B cell (primary cell): ENCODE results near the gene NPAS4.

Experiments used
- EZH2 ChIP-seq: IDR thresholded peaks from 2 replicates; pipeline ENCODE4 v1.6.1; 2012; ENCODE audit warnings: borderline replicate concordance, low read depth, mild to moderate bottlenecking, moderate library complexity, low read length; ENCODE audit not compliant: insufficient read depth, poor library complexity, severe bottlenecking
- TF ChIP-seq, protein P1 (sequence below): fragments of 200-600 bp; IDR thresholded peaks from one replicate; pipeline ENCODE4 v1.8.0; 2022; ENCODE audit warnings: antibody characterized with exemption, mild to moderate bottlenecking

GRCh38 chr11:66415423-66415822 lies 5.4 kb upstream of the NPAS4 start:
- TF ChIP-seq, protein P1, sequence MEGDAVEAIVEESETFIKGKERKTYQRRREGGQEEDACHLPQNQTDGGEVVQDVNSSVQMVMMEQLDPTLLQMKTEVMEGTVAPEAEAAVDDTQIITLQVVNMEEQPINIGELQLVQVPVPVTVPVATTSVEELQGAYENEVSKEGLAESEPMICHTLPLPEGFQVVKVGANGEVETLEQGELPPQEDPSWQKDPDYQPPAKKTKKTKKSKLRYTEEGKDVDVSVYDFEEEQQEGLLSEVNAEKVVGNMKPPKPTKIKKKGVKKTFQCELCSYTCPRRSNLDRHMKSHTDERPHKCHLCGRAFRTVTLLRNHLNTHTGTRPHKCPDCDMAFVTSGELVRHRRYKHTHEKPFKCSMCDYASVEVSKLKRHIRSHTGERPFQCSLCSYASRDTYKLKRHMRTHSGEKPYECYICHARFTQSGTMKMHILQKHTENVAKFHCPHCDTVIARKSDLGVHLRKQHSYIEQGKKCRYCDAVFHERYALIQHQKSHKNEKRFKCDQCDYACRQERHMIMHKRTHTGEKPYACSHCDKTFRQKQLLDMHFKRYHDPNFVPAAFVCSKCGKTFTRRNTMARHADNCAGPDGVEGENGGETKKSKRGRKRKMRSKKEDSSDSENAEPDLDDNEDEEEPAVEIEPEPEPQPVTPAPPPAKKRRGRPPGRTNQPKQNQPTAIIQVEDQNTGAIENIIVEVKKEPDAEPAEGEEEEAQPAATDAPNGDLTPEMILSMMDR = no peak
- no peak for TF ChIP-seq EZH2
